Tibial nerve (tissue), 4 donors: Measurements from ENCODE around the gene TAS1R2.

Source experiments
- EP300 ChIP-seq, 2 donors: sonication (generic); formaldehyde crosslinking; IDR thresholded peaks; one replicate each; pipeline ENCODE4 v1.6.1; 2017; ENCODE audit warnings: antibody characterized with exemption in 2 of 2, mild to moderate bottlenecking in 1 of 2
- POLR2A ChIP-seq, 2 donors: fragments of 450-650 bp; IDR thresholded peaks; one replicate each; pipeline ENCODE4 v1.6.1; 2017; ENCODE audit warnings: antibody characterized with exemption in 2 of 2, mild to moderate bottlenecking in 2 of 2, moderate library complexity in 2 of 2
- TF ChIP-seq, protein P1 (sequence below), 5 experiments: fragments of 200-600 bp in 3 of 5; fragments of 450-650 bp in 2 of 5; sonication (generic) in 3 of 5; IDR thresholded peaks; one replicate each; pipeline ENCODE4 v1.5.1; 2016 to 2019; ENCODE audit warnings: antibody characterized with exemption in 5 of 5, mild to moderate bottlenecking in 3 of 5, moderate library complexity in 2 of 5

DNA sequence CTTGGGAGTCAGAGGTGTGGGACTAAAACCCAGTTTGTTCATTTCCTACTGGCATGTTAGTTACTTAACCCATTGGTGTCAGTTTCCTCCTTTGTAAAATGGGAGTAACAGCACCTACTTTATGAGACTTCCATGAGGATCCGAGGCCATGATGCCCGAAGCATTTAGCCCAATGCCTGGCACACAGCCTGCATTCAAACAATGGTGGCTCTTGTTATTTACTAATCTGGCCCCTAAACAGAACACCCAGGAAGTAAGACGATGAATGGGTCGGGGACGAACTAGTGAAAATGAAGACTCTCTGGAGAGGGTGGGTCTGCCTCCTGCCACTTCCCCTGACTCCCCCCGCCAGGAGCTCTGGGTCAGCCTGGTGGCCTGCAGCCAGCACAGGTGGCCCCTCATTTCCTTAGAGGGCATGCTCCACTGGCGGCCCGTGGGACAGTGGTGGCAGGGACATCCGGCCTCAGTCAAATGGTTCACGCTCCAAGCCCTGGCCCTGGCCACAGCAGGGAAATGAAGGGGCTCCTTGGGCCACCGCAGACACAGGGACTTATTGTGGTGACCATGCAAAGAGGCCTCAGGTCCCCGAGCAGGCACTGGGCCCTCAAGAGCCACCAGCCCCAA is 9.5 kb upstream of the TAS1R2 start:
- TF ChIP-seq, protein P1, sequence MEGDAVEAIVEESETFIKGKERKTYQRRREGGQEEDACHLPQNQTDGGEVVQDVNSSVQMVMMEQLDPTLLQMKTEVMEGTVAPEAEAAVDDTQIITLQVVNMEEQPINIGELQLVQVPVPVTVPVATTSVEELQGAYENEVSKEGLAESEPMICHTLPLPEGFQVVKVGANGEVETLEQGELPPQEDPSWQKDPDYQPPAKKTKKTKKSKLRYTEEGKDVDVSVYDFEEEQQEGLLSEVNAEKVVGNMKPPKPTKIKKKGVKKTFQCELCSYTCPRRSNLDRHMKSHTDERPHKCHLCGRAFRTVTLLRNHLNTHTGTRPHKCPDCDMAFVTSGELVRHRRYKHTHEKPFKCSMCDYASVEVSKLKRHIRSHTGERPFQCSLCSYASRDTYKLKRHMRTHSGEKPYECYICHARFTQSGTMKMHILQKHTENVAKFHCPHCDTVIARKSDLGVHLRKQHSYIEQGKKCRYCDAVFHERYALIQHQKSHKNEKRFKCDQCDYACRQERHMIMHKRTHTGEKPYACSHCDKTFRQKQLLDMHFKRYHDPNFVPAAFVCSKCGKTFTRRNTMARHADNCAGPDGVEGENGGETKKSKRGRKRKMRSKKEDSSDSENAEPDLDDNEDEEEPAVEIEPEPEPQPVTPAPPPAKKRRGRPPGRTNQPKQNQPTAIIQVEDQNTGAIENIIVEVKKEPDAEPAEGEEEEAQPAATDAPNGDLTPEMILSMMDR (IDR thresholded peaks at IDR 0.05): no peak
- TF ChIP-seq EP300 (IDR thresholded peaks at IDR 0.05): no peak
- TF ChIP-seq POLR2A (IDR thresholded peaks at IDR 0.05): no peak
